K562 (cell line): Measurements from ENCODE around the gene PAQR6. TPM values are rescaled to one million over a fixed set of nuclear protein-coding genes. Genes with fewer than 3 reads are reported as not detected.
A peak's percentile ranks its signal among the peaks of the same experiment; 100 is the strongest.

Source experiments
- EGR1 ChIP-seq: fragments of 450-650 bp; conservative IDR thresholded peaks from 2 replicates; pipeline ENCODE4 v1.6.1; 2017; ENCODE audit warnings: mild to moderate bottlenecking
- HLTF ChIP-seq: fragments of 450-650 bp; IDR thresholded peaks from 2 replicates; pipeline ENCODE4 v1.6.1; 2016
- MTA1 ChIP-seq: fragments of 450-650 bp; IDR thresholded peaks from 2 replicates; pipeline ENCODE4 v1.6.1; 2017; ENCODE audit warnings: borderline replicate concordance
- NUFIP1 ChIP-seq: fragments of 450-650 bp; IDR thresholded peaks from 2 replicates; pipeline ENCODE4 v1.6.1; 2018; ENCODE audit not compliant: partially characterized antibody
- ZNF263 ChIP-seq: sonication (generic); formaldehyde crosslinking; IDR thresholded peaks from 2 replicates; pipeline ENCODE4 v1.8.0; 2022; ENCODE audit warnings: mild to moderate bottlenecking, missing genetic modification reagents, borderline replicate concordance
- ZNF764 ChIP-seq: fragments of 250-450 bp; sonication (Bioruptor Pico); IDR thresholded peaks from 2 replicates; pipeline ENCODE4 v1.4.0; 2020; ENCODE audit warnings: low read depth, mild to moderate bottlenecking, moderate library complexity
- polyA plus RNA-seq, 8 experiments: library from polyadenylated mRNA; depleted of rRNA in 4 of 8; stranded (reverse) in 5 of 8; unstranded in 3 of 8; fragments of >200 nt; fragmentation: Nextera tagmentation in 2 of 8; fragmentation: Illumina TruSeq in 1 of 8; extraction: Ambion mirVana in 2 of 8; extraction: Trizol in 1 of 8; gene quantifications; 2 replicates each; pipeline versions ENCODE4 v1.2.1 to v1.2.3, GENCODE V29; 2011 to 2014; ENCODE audit warnings: inconsistent platforms in 1 of 8, missing spikeins in 1 of 8
- total RNA-seq, 7 experiments: library from RNA; depleted of rRNA in 6 of 7; stranded (reverse); fragments of >200 nt in 6 of 7; fragmentation: Illumina TruSeq in 2 of 7; extraction: Trizol in 2 of 7; gene quantifications; 2 replicates each; pipeline versions ENCODE4 v1.2.1 to v1.2.3, GENCODE V29; 2011 to 2021; ENCODE audit warnings: low replicate concordance in 1 of 7
- TF ChIP-seq, protein P1 (sequence below), 2 experiments: fragments of 450-650 bp in 1 of 2; IDR thresholded peaks; 2 replicates each; pipeline ENCODE4 v1.6.1; 2011 to 2017; ENCODE audit warnings: low read depth in 2 of 2, antibody characterized with exemption in 1 of 2, borderline replicate concordance in 1 of 2, low read length in 1 of 2, mild to moderate bottlenecking in 1 of 2, mixed read lengths in 1 of 2; ENCODE audit not compliant: control insufficient read depth in 1 of 2

PAQR6 gene
- total and polyA plus RNA-seq, 9 of the 15 experiments (the other 6 are each of a cell fraction or from before 2014, with no cell fraction given) = 0.07 to 1.8 (median 0.62) TPM

DNA sequence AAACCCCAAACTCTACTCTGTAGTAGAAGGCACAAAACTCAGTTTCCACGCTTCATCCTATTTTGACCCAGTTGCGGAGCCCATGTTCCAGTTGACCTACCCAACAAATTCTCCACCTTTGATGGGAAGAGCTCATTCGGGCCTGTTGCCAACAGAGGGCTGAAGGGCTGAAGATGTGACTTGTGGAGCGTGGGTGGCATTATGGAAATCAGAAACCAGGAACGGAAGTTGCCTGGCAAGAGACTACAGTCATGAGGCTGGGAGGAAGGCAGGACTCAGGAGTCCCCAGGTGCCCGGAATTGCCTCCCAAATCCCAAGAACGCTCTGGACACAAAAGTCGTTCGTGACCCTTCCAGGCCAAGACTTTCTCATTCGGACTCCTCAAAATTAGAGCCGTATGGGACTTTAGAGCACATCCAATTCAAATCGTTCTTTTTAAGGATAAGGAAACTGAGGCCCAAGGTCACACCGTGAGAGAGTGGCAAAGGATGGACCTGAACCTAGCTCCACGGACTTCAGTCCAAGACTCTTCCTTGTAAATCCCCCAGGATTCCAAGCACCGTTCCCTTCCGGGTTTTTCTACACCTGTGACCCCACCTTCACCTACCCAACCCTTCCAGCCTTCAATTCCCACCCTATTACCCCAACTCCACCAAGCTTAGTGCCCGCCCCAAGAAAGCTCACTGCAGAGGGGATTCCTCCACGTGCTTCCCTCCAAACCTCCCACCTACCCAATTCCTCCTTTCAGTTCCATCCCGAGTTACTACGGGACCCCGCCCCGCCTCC is 34.0 kb upstream of the PAQR6 start (continued):
- TF ChIP-seq, protein P1, sequence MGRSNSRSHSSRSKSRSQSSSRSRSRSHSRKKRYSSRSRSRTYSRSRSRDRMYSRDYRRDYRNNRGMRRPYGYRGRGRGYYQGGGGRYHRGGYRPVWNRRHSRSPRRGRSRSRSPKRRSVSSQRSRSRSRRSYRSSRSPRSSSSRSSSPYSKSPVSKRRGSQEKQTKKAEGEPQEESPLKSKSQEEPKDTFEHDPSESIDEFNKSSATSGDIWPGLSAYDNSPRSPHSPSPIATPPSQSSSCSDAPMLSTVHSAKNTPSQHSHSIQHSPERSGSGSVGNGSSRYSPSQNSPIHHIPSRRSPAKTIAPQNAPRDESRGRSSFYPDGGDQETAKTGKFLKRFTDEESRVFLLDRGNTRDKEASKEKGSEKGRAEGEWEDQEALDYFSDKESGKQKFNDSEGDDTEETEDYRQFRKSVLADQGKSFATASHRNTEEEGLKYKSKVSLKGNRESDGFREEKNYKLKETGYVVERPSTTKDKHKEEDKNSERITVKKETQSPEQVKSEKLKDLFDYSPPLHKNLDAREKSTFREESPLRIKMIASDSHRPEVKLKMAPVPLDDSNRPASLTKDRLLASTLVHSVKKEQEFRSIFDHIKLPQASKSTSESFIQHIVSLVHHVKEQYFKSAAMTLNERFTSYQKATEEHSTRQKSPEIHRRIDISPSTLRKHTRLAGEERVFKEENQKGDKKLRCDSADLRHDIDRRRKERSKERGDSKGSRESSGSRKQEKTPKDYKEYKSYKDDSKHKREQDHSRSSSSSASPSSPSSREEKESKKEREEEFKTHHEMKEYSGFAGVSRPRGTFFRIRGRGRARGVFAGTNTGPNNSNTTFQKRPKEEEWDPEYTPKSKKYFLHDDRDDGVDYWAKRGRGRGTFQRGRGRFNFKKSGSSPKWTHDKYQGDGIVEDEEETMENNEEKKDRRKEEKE (IDR thresholded peaks at IDR 0.05; ENCODE audit: borderline replicate concordance in 1 of 2, control insufficient read depth in 1 of 2, low read depth in 2 of 2, low read length in 1 of 2) = 0 out of 4 replicates have a peak, but pooled peaks of 1 of the 2 experiments have one; percentile 47
- TF ChIP-seq MTA1 (peak; percentile 48; the same call in 1 of the 2 replicates), NUFIP1 (no peak), HLTF (peak; percentile 58; the same call in 1 of the 2 replicates), EGR1 (peak; percentile 79), ZNF764 (CRISPR knock-in tag) (no peak), ZNF263 (0 out of 2 replicates have a peak, but pooled peaks have one; percentile 4)
- TF ChIP-seq, all 486 proteins: peak for 31
